SU-DHL-6 (cell line): ENCODE data around the gene LGR6.

Experiments
- EZH2phosphoT487 ChIP-seq: fragments of 200-600 bp; sonication (generic), shearing (Covaris generic); conservative IDR thresholded peaks from 2 replicates; pipeline ENCODE4 v1.6.1; 2018; ENCODE audit warnings: mild to moderate bottlenecking, antibody characterized with exemption, low read length, moderate library complexity, mixed read lengths
- TF ChIP-seq, protein P1 (sequence below): fragments of 200-600 bp; sonication (generic); IDR thresholded peaks from one replicate; pipeline ENCODE4 v1.5.1; 2017; ENCODE audit warnings: antibody characterized with exemption, mild to moderate bottlenecking, low read length, moderate library complexity; ENCODE audit not compliant: insufficient read depth, poor library complexity, severe bottlenecking

- TF ChIP-seq, protein P1, sequence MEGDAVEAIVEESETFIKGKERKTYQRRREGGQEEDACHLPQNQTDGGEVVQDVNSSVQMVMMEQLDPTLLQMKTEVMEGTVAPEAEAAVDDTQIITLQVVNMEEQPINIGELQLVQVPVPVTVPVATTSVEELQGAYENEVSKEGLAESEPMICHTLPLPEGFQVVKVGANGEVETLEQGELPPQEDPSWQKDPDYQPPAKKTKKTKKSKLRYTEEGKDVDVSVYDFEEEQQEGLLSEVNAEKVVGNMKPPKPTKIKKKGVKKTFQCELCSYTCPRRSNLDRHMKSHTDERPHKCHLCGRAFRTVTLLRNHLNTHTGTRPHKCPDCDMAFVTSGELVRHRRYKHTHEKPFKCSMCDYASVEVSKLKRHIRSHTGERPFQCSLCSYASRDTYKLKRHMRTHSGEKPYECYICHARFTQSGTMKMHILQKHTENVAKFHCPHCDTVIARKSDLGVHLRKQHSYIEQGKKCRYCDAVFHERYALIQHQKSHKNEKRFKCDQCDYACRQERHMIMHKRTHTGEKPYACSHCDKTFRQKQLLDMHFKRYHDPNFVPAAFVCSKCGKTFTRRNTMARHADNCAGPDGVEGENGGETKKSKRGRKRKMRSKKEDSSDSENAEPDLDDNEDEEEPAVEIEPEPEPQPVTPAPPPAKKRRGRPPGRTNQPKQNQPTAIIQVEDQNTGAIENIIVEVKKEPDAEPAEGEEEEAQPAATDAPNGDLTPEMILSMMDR: no peak
- no peak for TF ChIP-seq EZH2phosphoT487
Measured at GRCh38 chr1:202156590-202156989, 37.0 kb upstream of the LGR6 start.
